Thyroid gland (tissue), 4 donors: ENCODE data around the gene ACADVL. TPM values are rescaled to one million over a fixed set of nuclear protein-coding genes. Genes with fewer than 3 reads are reported as not detected.

Source experiments
- DNase-seq, 2 donors: peaks; one replicate each; pipeline ENCODE4 v3.0.0-alpha.2; 2019
- H3K27ac ChIP-seq, 3 donors: fragments of 200-600 bp; sonication (generic); 1 replicate in 2 of 3; 2 replicates in 1 of 3; pipeline ENCODE4 v1.5.1; 2016 to 2019; ENCODE audit warnings: mild to moderate bottlenecking in 1 of 3, moderate library complexity in 1 of 3
- H3K27me3 ChIP-seq: fragments of 200-600 bp; sonication (generic); one replicate; pipeline ENCODE4 v1.5.1; 2019
- H3K36me3 ChIP-seq, 2 donors: fragments of 200-600 bp; sonication (generic); one replicate each; pipeline ENCODE4 v1.5.1; 2016 to 2019
- H3K4me1 ChIP-seq, 2 donors: fragments of 200-600 bp; sonication (generic); one replicate each; pipeline ENCODE4 v1.5.1; 2017 to 2019
- H3K4me3 ChIP-seq, 3 donors: fragments of 200-600 bp; sonication (generic); replicated peaks in 1 of 3; 1 replicate in 2 of 3; 2 replicates in 1 of 3; pipeline ENCODE4 v1.5.1; 2016; ENCODE audit warnings: mild to moderate bottlenecking in 1 of 3
- H3K9me3 ChIP-seq: fragments of 200-600 bp; sonication (generic); one replicate; pipeline ENCODE4 v1.5.1; 2017
- CTCF ChIP-seq, 6 experiments: fragments of 200-600 bp in 3 of 6; fragments of 450-650 bp in 3 of 6; sonication (generic) in 3 of 6; IDR thresholded peaks; one replicate each; pipeline ENCODE4 v1.5.1; 2016 to 2019; ENCODE audit warnings: antibody characterized with exemption in 6 of 6, mild to moderate bottlenecking in 2 of 6, inconsistent platforms in 1 of 6, moderate library complexity in 1 of 6
- POLR2A ChIP-seq, 2 donors: fragments of 450-650 bp; IDR thresholded peaks; one replicate each; pipeline ENCODE4 v1.6.1; 2017; ENCODE audit warnings: antibody characterized with exemption in 2 of 2, mild to moderate bottlenecking in 2 of 2, moderate library complexity in 1 of 2
- WGBS, 2 donors: methylation state at CpG; one replicate each; pipeline ENCODE4 v1.1.5; 2017; 5-methylcytosine and 5-hydroxymethylcytosine counted together
- intact Hi-C: fragments of 100-400 bp; cut with DNase I; formaldehyde crosslinking; loops from one replicate; pipeline ENCODE4 v1.15.1; 2023
- total RNA-seq, 4 donors: library from RNA; depleted of rRNA; stranded (reverse); fragments of >200 nt; gene quantifications; one replicate each; pipeline ENCODE4 v1.2.3, GENCODE V29; 2016

Gene ACADVL
- total RNA-seq, 4 donors from 2014 or later, result 581 to 1,743 (median 795) TPM

GRCh38 chr17:7252176-7253043 lies 32.7 kb downstream of the ACADVL start, which contains the start of gene ELP5:
Gene ELP5 (plus strand): TSS chr17:7252215. CDS start chr17:7252551, 336 bp downstream.
- 2 to 3% methylated on average over 17 to 22 of the region's 55 CpGs for WGBS, 2 donors
- peaks cover 13 to 24% of the 10 kb centered on the region in 2 donors for H3K36me3 ChIP-seq
- peak within 1 kb of the TSS; percentile 98 to 100 (median 98) for H3K27ac ChIP-seq
- TF ChIP-seq CTCF (IDR thresholded peaks at IDR 0.05) (peak in 5 of 6 experiments; percentile 14 to 34 (median 25)), POLR2A (IDR thresholded peaks at IDR 0.05) (peak; percentile 39 to 77)
- H3K4me3 ChIP-seq, result peak within 1 kb of the TSS; percentile 71 to 98 (median 86)
- peak; percentile 94 to 95 for DNase-seq
- no peaks in the 10 kb centered on the region for H3K9me3 ChIP-seq
- H3K4me1 ChIP-seq, result peaks cover 20 to 32% of the 10 kb centered on the region in 2 donors
- no peaks in the 10 kb centered on the region for H3K27me3 ChIP-seq
- intact Hi-C loops, result no loop called here

- Histone ChIP-seq H3K27ac (peak overlapping the region; percentile 98 to 100 (median 98)), H3K27me3 (no peaks in the 10 kb centered on the region), H3K4me1 (peaks cover 20 to 32% of the 10 kb centered on the region in 2 donors), H3K36me3 (peaks cover 14 to 26% of the 10 kb centered on the region in 2 donors), H3K4me3 (peak overlapping the region in 1 of 3 donors; percentile 98), H3K9me3 (no peaks in the 10 kb centered on the region)
- intact Hi-C loops, result no loop called here
- TF ChIP-seq CTCF (IDR thresholded peaks at IDR 0.05) (no peak), POLR2A (IDR thresholded peaks at IDR 0.05) (no peak)
- WGBS, 2 donors, result 73 to 75% methylated on average over 5 of the region's 5 CpGs
- DNase-seq, result no peak
Measured at GRCh38 chr17:7253082-7253481, 33.3 kb downstream of the ACADVL start.

- 92 to 94% methylated on average over 4 of the region's 4 CpGs for WGBS, 2 donors
- Histone ChIP-seq H3K9me3 (no peaks in the 10 kb centered on the region), H3K27me3 (no peaks in the 10 kb centered on the region), H3K4me3 (no peak overlapping the region), H3K36me3 (peaks cover 21 to 33% of the 10 kb centered on the region in 2 donors), H3K4me1 (peaks cover 20 to 30% of the 10 kb centered on the region in 2 donors), H3K27ac (no peak overlapping the region)
- intact Hi-C loops, result no loop called here
- TF ChIP-seq CTCF (IDR thresholded peaks at IDR 0.05) (no peak), POLR2A (IDR thresholded peaks at IDR 0.05) (no peak)
- DNase-seq, result no peak
Measured at GRCh38 chr17:7254511-7254910, 34.8 kb downstream of the ACADVL start.

- Histone ChIP-seq H3K27me3 (no peaks in the 10 kb centered on the region), H3K36me3 (peaks cover 21 to 33% of the 10 kb centered on the region in 2 donors), H3K4me3 (no peak overlapping the region), H3K27ac (no peak overlapping the region), H3K4me1 (peaks cover 19 to 33% of the 10 kb centered on the region in 2 donors), H3K9me3 (no peaks in the 10 kb centered on the region)
- DNase-seq, result no peak
- WGBS, 2 donors, result 87 to 93% methylated on average over 8 of the region's 8 CpGs
- intact Hi-C loops, result no loop called here
- TF ChIP-seq POLR2A (IDR thresholded peaks at IDR 0.05) (no peak), CTCF (IDR thresholded peaks at IDR 0.05) (no peak)
Measured at GRCh38 chr17:7256766-7257456, 37.2 kb downstream of the ACADVL start.
